Measurements from ENCODE around the gene HEATR9. TPM values are rescaled to one million over a fixed set of nuclear protein-coding genes. Genes with fewer than 3 reads are reported as not detected.

Gene HEATR9
- total RNA-seq, 4 donors from 2014 or later = 0.27 TPM; not detected in 3

DNA sequence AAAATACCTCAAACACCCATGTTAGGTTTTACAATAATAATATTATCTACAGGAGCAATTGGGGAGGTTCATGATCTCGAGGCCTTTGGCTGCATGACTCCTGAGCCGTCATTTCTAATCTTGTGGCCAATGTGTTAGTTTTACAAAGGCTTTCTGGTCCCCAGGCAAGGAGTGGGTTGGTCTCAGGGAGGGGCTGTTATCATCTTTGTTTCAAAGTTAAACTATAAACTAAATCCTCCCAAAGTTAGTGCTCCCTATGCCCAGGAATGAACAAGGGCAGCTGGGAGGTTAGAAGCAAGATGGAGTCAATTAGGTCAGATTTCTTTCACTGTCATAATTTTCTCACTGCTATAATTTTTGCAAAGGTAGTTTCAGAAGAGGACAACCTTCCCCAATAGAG is 20.6 kb upstream of the HEATR9 start:
- no peak for ATAC-seq
- H3K4me3 ChIP-seq = no peak overlapping the region
- TF ChIP-seq EP300 (IDR thresholded peaks at IDR 0.05) (no peak), POLR2AphosphoS5 (IDR thresholded peaks at IDR 0.05) (no peak), POLR2A (IDR thresholded peaks at IDR 0.05) (no peak)
- TF ChIP-seq, protein P1, sequence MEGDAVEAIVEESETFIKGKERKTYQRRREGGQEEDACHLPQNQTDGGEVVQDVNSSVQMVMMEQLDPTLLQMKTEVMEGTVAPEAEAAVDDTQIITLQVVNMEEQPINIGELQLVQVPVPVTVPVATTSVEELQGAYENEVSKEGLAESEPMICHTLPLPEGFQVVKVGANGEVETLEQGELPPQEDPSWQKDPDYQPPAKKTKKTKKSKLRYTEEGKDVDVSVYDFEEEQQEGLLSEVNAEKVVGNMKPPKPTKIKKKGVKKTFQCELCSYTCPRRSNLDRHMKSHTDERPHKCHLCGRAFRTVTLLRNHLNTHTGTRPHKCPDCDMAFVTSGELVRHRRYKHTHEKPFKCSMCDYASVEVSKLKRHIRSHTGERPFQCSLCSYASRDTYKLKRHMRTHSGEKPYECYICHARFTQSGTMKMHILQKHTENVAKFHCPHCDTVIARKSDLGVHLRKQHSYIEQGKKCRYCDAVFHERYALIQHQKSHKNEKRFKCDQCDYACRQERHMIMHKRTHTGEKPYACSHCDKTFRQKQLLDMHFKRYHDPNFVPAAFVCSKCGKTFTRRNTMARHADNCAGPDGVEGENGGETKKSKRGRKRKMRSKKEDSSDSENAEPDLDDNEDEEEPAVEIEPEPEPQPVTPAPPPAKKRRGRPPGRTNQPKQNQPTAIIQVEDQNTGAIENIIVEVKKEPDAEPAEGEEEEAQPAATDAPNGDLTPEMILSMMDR (IDR thresholded peaks at IDR 0.05) = no peak
- H3K27ac ChIP-seq = no peak overlapping the region
- H3K27me3 ChIP-seq = no peaks in the 10 kb centered on the region
- H3K4me1 ChIP-seq = peaks cover 0 to 7% (median 0%) of the 10 kb centered on the region in 3 donors
- no peaks in the 10 kb centered on the region for H3K9me3 ChIP-seq
- H3K36me3 ChIP-seq = no peaks in the 10 kb centered on the region
- WGBS, 2 donors (ENCODE audit: low coverage in 1 of 2) = 71 to 74% methylated on average over 2 of the region's 2 CpGs

DNA sequence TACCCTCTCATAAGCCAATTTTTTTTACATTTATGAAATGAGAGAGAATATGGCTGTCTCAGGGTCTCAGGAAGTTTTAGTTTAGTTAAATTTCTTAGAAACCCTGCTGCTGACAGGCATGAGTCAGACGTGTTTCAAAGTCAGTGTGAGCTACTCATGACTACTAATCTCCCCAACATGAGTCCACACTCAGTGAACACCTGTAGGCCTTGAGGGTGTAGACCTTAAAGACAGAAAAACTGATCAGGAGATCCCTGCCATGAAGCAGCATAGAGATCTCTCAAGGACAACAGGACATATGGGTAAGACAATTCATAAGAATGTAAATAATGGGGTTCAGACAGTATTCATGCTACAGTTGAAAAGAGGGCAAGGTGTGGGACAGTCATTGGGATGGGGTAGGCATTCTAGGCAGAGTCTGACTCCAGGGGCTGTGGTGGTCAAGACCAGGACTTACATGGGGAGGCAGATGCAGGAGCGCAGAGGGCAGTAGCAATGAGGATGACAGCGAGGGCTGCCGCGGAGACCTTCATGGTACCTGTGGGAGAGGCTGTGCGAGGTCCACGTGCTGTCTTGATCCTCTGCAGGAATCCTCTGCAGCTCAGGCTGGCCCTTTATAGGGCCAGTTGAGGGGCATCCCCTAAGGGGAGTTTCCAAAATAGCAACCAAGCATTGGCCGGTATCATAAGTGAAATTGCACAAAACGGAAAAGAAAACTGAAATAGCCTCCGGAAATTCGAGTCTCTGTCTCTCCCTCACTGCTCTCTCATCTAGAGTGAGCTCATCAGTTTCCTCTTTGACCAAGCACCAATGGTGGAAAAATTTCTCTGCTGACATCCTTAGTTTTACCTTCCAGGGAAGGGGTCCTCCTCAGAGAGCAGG is 11.3 kb upstream of the HEATR9 start, which contains the start of gene CCL5:
Gene CCL5 (minus strand): TSS at position 588 of the 882 bp plus-strand sequence.
- TF ChIP-seq POLR2A (IDR thresholded peaks at IDR 0.05) (peak in 1 of 2 donors; percentile 10), POLR2AphosphoS5 (IDR thresholded peaks at IDR 0.05) (no peak)
- TF ChIP-seq, protein P1 (IDR thresholded peaks at IDR 0.05) = no peak
- peak; percentile 10 for ATAC-seq
- Histone ChIP-seq H3K4me3 (no peak within 1 kb of the TSS), H3K9me3 (no peaks in the 10 kb centered on the region), H3K27ac (no peak within 1 kb of the TSS), H3K36me3 (no peaks in the 10 kb centered on the region), H3K4me1 (no peaks in the 10 kb centered on the region), H3K27me3 (no peaks in the 10 kb centered on the region)
- 60 to 61% methylated on average over 9 to 11 of the region's 11 CpGs for WGBS, 2 donors (ENCODE audit: low coverage in 1 of 2)

DNA sequence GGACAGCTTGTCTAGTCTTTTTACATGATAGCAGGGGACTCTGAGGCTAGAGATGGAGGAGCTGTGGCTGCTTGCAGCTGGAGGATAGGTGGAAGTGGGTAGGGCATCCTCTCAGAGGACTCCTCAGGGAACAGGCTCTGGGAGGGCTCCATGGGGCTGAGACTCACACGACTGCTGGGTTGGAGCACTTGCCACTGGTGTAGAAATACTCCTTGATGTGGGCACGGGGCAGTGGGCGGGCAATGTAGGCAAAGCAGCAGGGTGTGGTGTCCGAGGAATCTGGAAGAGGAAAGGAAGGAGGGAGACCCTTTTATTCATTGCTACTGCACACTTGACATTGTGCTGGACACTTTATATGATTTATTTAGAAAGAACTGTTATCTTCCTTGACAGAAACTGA is 9.7 kb upstream of the HEATR9 start:
- TF ChIP-seq, protein P1 (IDR thresholded peaks at IDR 0.05) = no peak
- no peak for TF ChIP-seq POLR2AphosphoS5 (IDR thresholded peaks at IDR 0.05)
- TF ChIP-seq POLR2A (IDR thresholded peaks at IDR 0.05) = no peak
- TF ChIP-seq EP300 (IDR thresholded peaks at IDR 0.05) = no peak
- no peaks in the 10 kb centered on the region for H3K36me3 ChIP-seq
- no peak overlapping the region for H3K27ac ChIP-seq
- no peaks in the 10 kb centered on the region for H3K9me3 ChIP-seq
- ATAC-seq = no peak
- WGBS, 2 donors (ENCODE audit: low coverage in 1 of 2) = 73% methylated on average over 2 of the region's 4 CpGs; no CpG with 5 or more reads in 1 of the 2 donors
- no peaks in the 10 kb centered on the region for H3K27me3 ChIP-seq
- no peaks in the 10 kb centered on the region for H3K4me1 ChIP-seq
- no peak overlapping the region for H3K4me3 ChIP-seq

DNA sequence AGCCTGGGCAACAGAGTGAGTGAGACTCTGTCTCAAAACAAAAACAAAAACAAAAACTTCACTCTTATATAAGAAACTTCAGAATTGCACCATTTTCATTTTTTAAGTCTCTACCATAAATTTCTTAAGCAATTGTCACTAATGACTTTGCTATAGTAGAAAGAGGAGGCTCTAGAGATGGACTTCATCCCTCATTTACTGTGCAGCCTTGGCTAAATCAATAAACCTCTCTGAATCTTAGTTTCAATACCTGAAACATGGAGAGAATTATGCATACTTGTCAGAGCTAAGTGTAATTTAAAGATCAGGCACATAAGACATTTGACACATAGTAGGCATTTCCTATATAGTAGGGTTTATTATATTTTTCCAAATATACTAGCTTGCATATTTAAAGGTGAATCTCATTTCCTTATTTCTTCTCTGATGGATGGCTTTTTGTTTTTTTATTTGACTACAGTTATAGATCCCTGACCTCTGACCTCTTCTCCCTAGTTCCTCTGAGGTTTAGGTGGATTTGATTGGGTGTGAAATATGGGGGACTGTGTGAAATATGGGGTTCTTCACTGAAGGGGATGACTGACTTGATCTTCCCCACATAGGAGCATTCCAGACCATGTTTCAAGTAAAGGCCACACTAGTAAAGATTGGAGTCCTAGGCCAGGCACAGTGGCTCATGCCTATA is 8.8 kb upstream of the HEATR9 start:
- Histone ChIP-seq H3K27ac (no peak overlapping the region), H3K4me1 (no peaks in the 10 kb centered on the region), H3K27me3 (no peaks in the 10 kb centered on the region), H3K4me3 (no peak overlapping the region), H3K36me3 (no peaks in the 10 kb centered on the region), H3K9me3 (no peaks in the 10 kb centered on the region)
- no peak for ATAC-seq
- TF ChIP-seq EP300 (IDR thresholded peaks at IDR 0.05) (no peak), POLR2A (IDR thresholded peaks at IDR 0.05) (no peak)
- TF ChIP-seq, protein P1 (IDR thresholded peaks at IDR 0.05) = no peak

Data from gastroesophageal sphincter (tissue), 4 donors.